ENCODE measurements around the gene COASY.
A peak's percentile ranks its signal among the peaks of the same experiment; 100 is the strongest.

DNA sequence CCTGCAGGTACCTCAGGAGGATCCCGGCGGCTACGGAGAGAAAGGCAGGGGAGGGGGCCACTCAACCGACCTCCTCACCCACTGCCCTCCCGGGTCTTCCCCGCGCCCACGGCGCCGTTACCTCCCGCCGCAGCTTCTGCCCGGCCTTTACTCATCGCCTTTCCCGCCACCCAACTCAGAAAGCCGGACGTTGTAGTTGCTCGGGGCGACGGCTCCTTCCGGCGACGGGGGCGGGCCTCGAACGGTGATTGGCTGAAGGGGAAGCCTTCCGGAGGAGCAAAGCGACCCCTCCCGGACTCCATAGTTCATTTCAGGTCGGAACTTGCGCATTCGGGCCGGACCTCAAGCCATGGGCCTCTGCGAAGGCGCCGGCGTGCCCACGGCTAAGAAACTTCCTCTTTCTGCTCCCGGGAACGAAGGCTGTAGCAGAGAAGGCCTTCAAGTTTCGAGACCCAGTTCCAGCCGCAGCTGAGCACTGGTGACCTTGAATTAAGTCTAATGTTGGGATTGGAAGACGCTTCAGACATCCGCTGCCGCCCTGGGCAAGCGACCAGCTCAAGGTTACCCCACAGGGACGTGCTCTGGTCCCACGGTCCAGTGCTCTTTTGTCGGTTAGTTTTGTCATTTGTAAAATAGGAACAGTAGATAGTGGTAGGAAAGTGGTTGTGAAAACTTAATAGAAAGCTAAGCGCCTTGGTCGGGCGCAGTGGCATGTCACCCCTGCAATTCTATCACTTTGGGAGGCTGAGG lies 15.8 kb downstream of the COASY start, which contains the start of gene PSMC3IP:
- TF ChIP-seq, protein P1, sequence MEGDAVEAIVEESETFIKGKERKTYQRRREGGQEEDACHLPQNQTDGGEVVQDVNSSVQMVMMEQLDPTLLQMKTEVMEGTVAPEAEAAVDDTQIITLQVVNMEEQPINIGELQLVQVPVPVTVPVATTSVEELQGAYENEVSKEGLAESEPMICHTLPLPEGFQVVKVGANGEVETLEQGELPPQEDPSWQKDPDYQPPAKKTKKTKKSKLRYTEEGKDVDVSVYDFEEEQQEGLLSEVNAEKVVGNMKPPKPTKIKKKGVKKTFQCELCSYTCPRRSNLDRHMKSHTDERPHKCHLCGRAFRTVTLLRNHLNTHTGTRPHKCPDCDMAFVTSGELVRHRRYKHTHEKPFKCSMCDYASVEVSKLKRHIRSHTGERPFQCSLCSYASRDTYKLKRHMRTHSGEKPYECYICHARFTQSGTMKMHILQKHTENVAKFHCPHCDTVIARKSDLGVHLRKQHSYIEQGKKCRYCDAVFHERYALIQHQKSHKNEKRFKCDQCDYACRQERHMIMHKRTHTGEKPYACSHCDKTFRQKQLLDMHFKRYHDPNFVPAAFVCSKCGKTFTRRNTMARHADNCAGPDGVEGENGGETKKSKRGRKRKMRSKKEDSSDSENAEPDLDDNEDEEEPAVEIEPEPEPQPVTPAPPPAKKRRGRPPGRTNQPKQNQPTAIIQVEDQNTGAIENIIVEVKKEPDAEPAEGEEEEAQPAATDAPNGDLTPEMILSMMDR (IDR thresholded peaks at IDR 0.05; ENCODE audit: low read length), result peak; percentile 44
- TF ChIP-seq EZH2 (IDR thresholded peaks at IDR 0.05; ENCODE audit: borderline replicate concordance, low read length), result no peak

Data from OCI-LY1 (cell line).